Gastroesophageal sphincter (tissue), 3 donors: ENCODE data around the gene DACT3.

Experiments used
- POLR2A ChIP-seq, 2 donors: fragments of 450-650 bp; IDR thresholded peaks; one replicate each; pipeline ENCODE4 v1.6.1; 2017; ENCODE audit warnings: antibody characterized with exemption in 2 of 2, mild to moderate bottlenecking in 2 of 2, moderate library complexity in 1 of 2
- POLR2AphosphoS5 ChIP-seq: sonication (generic); formaldehyde crosslinking; IDR thresholded peaks from one replicate; pipeline ENCODE4 v1.6.1; 2017; ENCODE audit warnings: antibody characterized with exemption
- TF ChIP-seq, protein P1 (sequence below), 4 experiments: fragments of 200-600 bp in 2 of 4; fragments of 450-650 bp in 2 of 4; sonication (generic) in 1 of 4; IDR thresholded peaks; one replicate each; pipeline ENCODE4 v1.5.1; 2017 to 2019; ENCODE audit warnings: antibody characterized with exemption in 4 of 4, mild to moderate bottlenecking in 2 of 4, moderate library complexity in 2 of 4

DNA sequence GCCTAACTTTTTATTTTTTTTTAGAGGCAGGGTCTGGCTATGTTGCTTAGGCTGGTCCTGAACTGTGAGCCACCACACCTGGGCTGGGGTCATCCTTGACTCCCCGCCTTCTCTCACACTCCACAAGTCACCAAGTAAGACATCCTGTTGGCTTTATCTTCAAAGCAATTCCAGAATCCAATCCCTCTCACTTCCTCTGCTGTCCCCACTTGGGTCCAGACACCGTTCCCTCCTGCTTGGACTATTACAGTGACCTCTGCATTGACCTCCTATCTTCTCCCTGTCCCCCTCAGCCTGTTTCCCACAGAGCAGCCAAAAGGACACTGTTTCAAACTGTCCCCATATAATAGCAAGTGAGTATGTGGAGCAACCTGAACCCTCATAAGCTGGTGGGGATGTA, 20.3 kb downstream of the DACT3 start:
- TF ChIP-seq, protein P1, sequence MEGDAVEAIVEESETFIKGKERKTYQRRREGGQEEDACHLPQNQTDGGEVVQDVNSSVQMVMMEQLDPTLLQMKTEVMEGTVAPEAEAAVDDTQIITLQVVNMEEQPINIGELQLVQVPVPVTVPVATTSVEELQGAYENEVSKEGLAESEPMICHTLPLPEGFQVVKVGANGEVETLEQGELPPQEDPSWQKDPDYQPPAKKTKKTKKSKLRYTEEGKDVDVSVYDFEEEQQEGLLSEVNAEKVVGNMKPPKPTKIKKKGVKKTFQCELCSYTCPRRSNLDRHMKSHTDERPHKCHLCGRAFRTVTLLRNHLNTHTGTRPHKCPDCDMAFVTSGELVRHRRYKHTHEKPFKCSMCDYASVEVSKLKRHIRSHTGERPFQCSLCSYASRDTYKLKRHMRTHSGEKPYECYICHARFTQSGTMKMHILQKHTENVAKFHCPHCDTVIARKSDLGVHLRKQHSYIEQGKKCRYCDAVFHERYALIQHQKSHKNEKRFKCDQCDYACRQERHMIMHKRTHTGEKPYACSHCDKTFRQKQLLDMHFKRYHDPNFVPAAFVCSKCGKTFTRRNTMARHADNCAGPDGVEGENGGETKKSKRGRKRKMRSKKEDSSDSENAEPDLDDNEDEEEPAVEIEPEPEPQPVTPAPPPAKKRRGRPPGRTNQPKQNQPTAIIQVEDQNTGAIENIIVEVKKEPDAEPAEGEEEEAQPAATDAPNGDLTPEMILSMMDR (IDR thresholded peaks at IDR 0.05), result no peak
- TF ChIP-seq POLR2A (IDR thresholded peaks at IDR 0.05) (no peak), POLR2AphosphoS5 (no peak)
